Measurements from ENCODE around the gene ADAMTS2. TPM values are rescaled to one million over a fixed set of nuclear protein-coding genes. Genes with fewer than 3 reads are reported as not detected.

Gene ADAMTS2
- total RNA-seq, 1 experiment from 2014 or later = 3.9 TPM

- Histone ChIP-seq H3K9me2 (ENCODE audit: insufficient read depth) (no peaks in the 10 kb centered on the region), H2AFZ (ENCODE audit: low read depth, low read length, poor library complexity, severe bottlenecking) (no peak overlapping the region), H3K4me1 (ENCODE audit: control insufficient read depth in 1 of 2, insufficient read depth in 2 of 2, low read length in 2 of 2) (no peaks in the 10 kb centered on the region), H4K20me1 (ENCODE audit: insufficient read depth) (no peaks in the 10 kb centered on the region), H3K4me2 (ENCODE audit: low read length) (no peak overlapping the region), H3K36me3 (ENCODE audit: control insufficient read depth in 1 of 2, insufficient read depth in 2 of 2, low read length in 2 of 2) (no peaks in the 10 kb centered on the region), H3K79me2 (ENCODE audit: insufficient read depth, low read length) (no peaks in the 10 kb centered on the region), H3K9ac (ENCODE audit: low read length) (no peak overlapping the region), H3K27ac (ENCODE audit: low read depth, low read length) (no peak overlapping the region), H3K27me3 (ENCODE audit: insufficient read depth, low read length) (no peaks in the 10 kb centered on the region), H3K9me3 (ENCODE audit: control insufficient read depth in 1 of 2, insufficient read depth in 1 of 2, low read depth in 1 of 2, low read length in 2 of 2) (no peaks in the 10 kb centered on the region), H3K4me3 (replicated peaks in 1 of 2; ENCODE audit: low read depth in 1 of 2, low read length in 2 of 2) (no peak overlapping the region)
- POLR2A ChIA-PET = no interaction called here
- intact Hi-C loops (cut with micrococcal nuclease) = no loop called here
- DNase-seq (ENCODE audit: low read depth, low spot score) (no peak), ATAC-seq (no peak)
- CTCF ChIA-PET = no interaction called here
- RAD21 ChIA-PET (ENCODE audit: low non-redundant PET in 1 of 2, low total read pairs in 2 of 2, uncharacterized antibody in 2 of 2, unreplicated experiment in 2 of 2) = no interaction called here
- BruUV-seq (replicated peaks) = no TSS peak
- TF ChIP-seq EGR1 (IDR thresholded peaks at IDR 0.05; ENCODE audit: low read depth) (no peak), FOSL1 (IDR thresholded peaks at IDR 0.05; ENCODE audit: low read depth) (no peak), ZNF274 (IDR thresholded peaks at IDR 0.05; ENCODE audit: low read depth, low read length) (no peak), POLR2AphosphoS5 (IDR thresholded peaks at IDR 0.05; ENCODE audit: low read depth, low read length) (no peak)
- TF ChIP-seq, protein P1, sequence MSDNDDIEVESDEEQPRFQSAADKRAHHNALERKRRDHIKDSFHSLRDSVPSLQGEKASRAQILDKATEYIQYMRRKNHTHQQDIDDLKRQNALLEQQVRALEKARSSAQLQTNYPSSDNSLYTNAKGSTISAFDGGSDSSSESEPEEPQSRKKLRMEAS (IDR thresholded peaks at IDR 0.05) = no peak
These were observed 25.4 kb downstream of the ADAMTS2 start for GRCh38 chr5:179319741-179320281.

DNA sequence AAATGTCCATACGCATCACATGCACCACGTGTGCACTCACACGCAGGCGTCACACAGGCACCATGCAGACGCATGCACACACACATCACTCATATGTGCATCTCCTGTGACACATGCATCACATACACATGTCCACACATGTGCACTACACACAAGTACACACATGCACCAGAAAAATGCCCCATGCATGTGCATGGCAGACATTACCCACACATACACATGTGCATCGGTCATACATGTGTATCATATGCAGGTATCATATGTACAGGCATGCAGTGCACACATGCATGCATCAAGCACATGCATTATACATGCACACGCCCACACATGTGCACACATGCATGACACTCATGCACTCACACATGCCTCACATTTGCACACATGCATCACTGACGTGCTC is 26.1 kb downstream of the ADAMTS2 start:
- Histone ChIP-seq H3K4me2 (ENCODE audit: low read length) (no peak overlapping the region), H3K79me2 (ENCODE audit: insufficient read depth, low read length) (no peaks in the 10 kb centered on the region), H3K4me1 (ENCODE audit: control insufficient read depth in 1 of 2, insufficient read depth in 2 of 2, low read length in 2 of 2) (no peaks in the 10 kb centered on the region), H3K9ac (ENCODE audit: low read length) (no peak overlapping the region), H3K27me3 (ENCODE audit: insufficient read depth, low read length) (no peaks in the 10 kb centered on the region), H3K27ac (ENCODE audit: low read depth, low read length) (no peak overlapping the region), H3K9me3 (ENCODE audit: control insufficient read depth in 1 of 2, insufficient read depth in 1 of 2, low read depth in 1 of 2, low read length in 2 of 2) (no peaks in the 10 kb centered on the region), H3K36me3 (ENCODE audit: control insufficient read depth in 1 of 2, insufficient read depth in 2 of 2, low read length in 2 of 2) (no peaks in the 10 kb centered on the region), H3K9me2 (ENCODE audit: insufficient read depth) (no peaks in the 10 kb centered on the region), H3K4me3 (replicated peaks in 1 of 2; ENCODE audit: low read depth in 1 of 2, low read length in 2 of 2) (no peak overlapping the region), H2AFZ (ENCODE audit: low read depth, low read length, poor library complexity, severe bottlenecking) (no peak overlapping the region), H4K20me1 (ENCODE audit: insufficient read depth) (no peaks in the 10 kb centered on the region)
- CTCF ChIA-PET = no interaction called here
- POLR2A ChIA-PET = no interaction called here
- RAD21 ChIA-PET (ENCODE audit: low non-redundant PET in 1 of 2, low total read pairs in 2 of 2, uncharacterized antibody in 2 of 2, unreplicated experiment in 2 of 2) = no interaction called here
- BruUV-seq (replicated peaks) = no TSS peak
- no peak for TF ChIP-seq POLR2AphosphoS5 (IDR thresholded peaks at IDR 0.05; ENCODE audit: low read depth, low read length)
- TF ChIP-seq EGR1 (IDR thresholded peaks at IDR 0.05; ENCODE audit: low read depth) = no peak
- ATAC-seq = no peak
- DNase-seq (ENCODE audit: low read depth, low spot score) = no peak
- intact Hi-C loops (cut with micrococcal nuclease) = no loop called here

All from HCT116 (cell line).